C4-2B (cell line): ENCODE results near the gene ABCA10.
"Not testable (repeated sequence)": the region's sequence is repeated elsewhere in the genome, so short reads cannot be mapped to it uniquely, and the experiment has no call there.

Experiments
- H3K27ac ChIP-seq: fragments of 450-650 bp; 2 replicates; pipeline ENCODE4 v1.5.1; 2017
- CTCF ChIP-seq: fragments of 450-650 bp; conservative IDR thresholded peaks from 2 replicates; pipeline ENCODE4 v1.5.1; 2017; ENCODE audit warnings: mild to moderate bottlenecking
- ZFX ChIP-seq: fragments of 450-650 bp; IDR thresholded peaks from 2 replicates; pipeline ENCODE4 v1.6.1; 2017

Gene ABCA10

GRCh38 chr17:69198238-69198637 lies 30.4 kb downstream of the ABCA10 start:
- H3K27ac ChIP-seq, result no peak overlapping the region
- TF ChIP-seq ZFX (no peak), CTCF (no peak)

DNA sequence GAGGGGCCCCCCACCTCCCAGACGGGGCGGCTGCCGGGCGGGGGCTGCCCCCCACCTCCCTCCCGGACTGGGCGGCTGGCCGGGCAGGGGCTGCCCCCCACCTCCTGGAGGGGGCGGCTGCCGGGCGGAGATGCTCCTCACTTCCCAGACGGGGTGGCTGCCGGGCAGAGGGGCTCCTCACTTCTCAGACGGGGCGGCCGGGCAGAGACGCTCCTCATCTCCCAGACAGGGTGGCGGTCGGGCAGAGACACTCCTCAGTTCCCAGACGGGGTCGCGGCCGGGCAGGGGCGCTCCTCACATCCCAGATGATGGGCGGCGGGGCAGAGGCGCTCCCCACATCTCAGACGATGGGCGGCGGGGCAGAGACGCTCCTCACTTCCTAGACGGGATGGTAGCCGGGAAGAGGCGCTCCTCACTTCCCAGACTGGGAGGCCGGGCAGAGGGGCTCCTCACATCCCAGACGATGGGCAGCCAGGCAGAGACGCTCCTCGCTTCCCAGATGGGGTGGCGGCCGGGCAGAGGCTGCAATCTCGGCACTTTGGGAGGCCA lies 32.4 kb downstream of the ABCA10 start:
- not testable (repeated sequence) for H3K27ac ChIP-seq

DNA sequence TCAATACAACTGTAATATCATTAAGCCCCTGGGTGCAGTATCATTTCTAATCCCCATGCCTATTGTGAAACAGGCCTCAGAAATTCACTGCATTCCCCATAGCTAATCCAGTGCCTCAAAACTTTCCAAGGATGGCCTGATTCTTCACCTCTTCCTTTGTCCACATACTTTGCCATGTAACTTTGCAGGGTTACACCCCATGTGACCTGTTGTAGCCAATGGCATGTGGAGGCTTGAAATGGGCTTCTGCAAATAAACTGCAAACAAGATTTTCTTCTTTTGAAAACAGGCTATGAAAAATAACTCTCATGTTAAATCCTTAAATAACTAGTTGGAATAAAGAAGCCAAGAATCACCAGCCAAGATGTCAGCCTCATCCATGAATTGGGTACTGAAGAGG lies 35.9 kb downstream of the ABCA10 start:
- TF ChIP-seq ZFX (no peak), CTCF (no peak)
- H3K27ac ChIP-seq, result no peak overlapping the region

- no peak for TF ChIP-seq CTCF
- TF ChIP-seq ZFX, result no peak
- no peak overlapping the region for H3K27ac ChIP-seq
Observed at GRCh38 chr17:69188796-69189195, 39.8 kb downstream of the ABCA10 start.

GRCh38 chr17:69188064-69188463 lies 40.6 kb downstream of the ABCA10 start:
- no peak for TF ChIP-seq CTCF
- no peak for TF ChIP-seq ZFX
- H3K27ac ChIP-seq, result no peak overlapping the region

GRCh38 chr17:69187294-69187693 lies 41.3 kb downstream of the ABCA10 start:
- no peak overlapping the region for H3K27ac ChIP-seq
- no peak for TF ChIP-seq CTCF
- TF ChIP-seq ZFX, result no peak

DNA sequence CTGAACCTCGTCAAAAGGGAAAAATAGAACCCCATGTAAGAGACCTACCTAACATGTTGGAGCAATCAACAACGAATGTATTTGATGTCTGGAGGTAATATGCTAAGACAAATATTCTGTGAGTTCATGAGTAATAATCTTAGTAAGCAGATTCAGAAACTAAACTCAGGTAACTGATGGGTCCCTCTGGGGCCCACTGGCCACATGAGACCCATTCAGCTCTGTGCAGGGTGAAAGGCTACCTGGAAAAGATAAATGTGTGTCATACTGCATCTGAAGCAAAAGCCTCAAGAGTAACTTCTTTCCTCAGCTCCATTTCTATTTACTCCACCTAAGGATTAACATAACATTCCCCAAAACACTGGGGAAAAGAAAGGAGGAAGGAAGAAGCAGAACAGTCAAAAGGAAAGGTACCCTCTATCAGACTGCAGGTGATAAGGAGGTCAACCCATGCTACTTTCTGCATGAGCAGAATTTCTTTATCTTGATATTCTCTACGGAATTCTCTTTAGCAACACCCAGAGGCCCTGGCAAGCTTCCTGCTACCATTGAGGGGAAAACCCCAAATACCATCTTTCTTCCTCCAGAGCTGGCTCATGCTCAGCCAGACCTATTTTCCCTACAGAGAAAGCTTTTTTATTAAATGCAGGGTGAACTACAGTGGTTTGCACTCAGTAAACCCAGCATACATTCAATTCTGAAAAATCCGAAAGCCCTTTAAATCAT lies 49.2 kb downstream of the ABCA10 start:
- no peak overlapping the region for H3K27ac ChIP-seq

More for the DNA sequence above, 49.2 kb downstream of the ABCA10 start:
- no peak for TF ChIP-seq ZFX
- TF ChIP-seq CTCF, result no peak
